Mammary epithelial cell (primary cell): Measurements from ENCODE around the gene DGLUCY.
"Not testable (repeated sequence)": the region's sequence is repeated elsewhere in the genome, so short reads cannot be mapped to it uniquely, and the experiment has no call there.

Source experiments
- EZH2 ChIP-seq: IDR thresholded peaks from 2 replicates; pipeline ENCODE4 v1.6.1; 2012; ENCODE audit warnings: low read length, inconsistent platforms, borderline replicate concordance
- TF ChIP-seq, protein P1 (sequence below), 2 donors: IDR thresholded peaks in 1 of 2; conservative IDR thresholded peaks in 1 of 2; 2 replicates each; pipeline ENCODE4 v1.5.1; 2011 to 2012; ENCODE audit warnings: inconsistent platforms in 2 of 2, low read length in 2 of 2, mild to moderate bottlenecking in 2 of 2, control low read depth in 1 of 2, low read depth in 1 of 2; ENCODE audit not compliant: insufficient read depth in 1 of 2; ENCODE audit errors: extremely low read depth in 1 of 2

DNA sequence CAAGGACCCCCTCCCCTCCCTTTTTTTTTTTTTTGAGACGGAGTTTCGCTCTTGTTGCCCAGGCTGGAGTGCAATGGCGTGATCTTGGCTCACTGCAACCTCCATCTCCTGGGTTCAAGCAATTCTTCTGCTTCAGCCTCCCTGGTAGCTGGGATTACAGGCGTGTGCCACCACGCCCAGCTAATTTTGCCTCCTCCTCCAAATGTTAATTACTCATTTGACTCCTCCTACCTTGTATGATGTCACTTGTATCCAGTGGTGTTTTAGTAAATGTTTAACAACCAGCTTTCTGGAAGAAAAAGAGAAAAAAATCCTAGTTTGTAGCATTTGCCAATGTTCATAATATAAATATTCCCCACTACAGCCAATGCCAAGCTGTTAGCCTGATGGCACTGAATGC, 16.2 kb upstream of the DGLUCY start:
- TF ChIP-seq, protein P1, sequence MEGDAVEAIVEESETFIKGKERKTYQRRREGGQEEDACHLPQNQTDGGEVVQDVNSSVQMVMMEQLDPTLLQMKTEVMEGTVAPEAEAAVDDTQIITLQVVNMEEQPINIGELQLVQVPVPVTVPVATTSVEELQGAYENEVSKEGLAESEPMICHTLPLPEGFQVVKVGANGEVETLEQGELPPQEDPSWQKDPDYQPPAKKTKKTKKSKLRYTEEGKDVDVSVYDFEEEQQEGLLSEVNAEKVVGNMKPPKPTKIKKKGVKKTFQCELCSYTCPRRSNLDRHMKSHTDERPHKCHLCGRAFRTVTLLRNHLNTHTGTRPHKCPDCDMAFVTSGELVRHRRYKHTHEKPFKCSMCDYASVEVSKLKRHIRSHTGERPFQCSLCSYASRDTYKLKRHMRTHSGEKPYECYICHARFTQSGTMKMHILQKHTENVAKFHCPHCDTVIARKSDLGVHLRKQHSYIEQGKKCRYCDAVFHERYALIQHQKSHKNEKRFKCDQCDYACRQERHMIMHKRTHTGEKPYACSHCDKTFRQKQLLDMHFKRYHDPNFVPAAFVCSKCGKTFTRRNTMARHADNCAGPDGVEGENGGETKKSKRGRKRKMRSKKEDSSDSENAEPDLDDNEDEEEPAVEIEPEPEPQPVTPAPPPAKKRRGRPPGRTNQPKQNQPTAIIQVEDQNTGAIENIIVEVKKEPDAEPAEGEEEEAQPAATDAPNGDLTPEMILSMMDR (conservative IDR thresholded peaks at IDR 0.05 in 1 of 2, IDR thresholded peaks at IDR 0.05 in 1 of 2; ENCODE audit: extremely low read depth in 1 of 2, insufficient read depth in 1 of 2, low read depth in 1 of 2, low read length in 2 of 2), result not testable (repeated sequence)
- TF ChIP-seq EZH2, result not testable (repeated sequence)
